GM12872 (cell line): ENCODE data around the gene OPN5.

ENCODE experiments used
- TF ChIP-seq, protein P1 (sequence below): IDR thresholded peaks from 3 replicates; pipeline ENCODE4 v1.5.1; 2011; ENCODE audit warnings: low read depth, mild to moderate bottlenecking, low read length, moderate library complexity; ENCODE audit not compliant: insufficient read depth

The OPN5 gene, protein sequence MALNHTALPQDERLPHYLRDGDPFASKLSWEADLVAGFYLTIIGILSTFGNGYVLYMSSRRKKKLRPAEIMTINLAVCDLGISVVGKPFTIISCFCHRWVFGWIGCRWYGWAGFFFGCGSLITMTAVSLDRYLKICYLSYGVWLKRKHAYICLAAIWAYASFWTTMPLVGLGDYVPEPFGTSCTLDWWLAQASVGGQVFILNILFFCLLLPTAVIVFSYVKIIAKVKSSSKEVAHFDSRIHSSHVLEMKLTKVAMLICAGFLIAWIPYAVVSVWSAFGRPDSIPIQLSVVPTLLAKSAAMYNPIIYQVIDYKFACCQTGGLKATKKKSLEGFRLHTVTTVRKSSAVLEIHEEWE

DNA sequence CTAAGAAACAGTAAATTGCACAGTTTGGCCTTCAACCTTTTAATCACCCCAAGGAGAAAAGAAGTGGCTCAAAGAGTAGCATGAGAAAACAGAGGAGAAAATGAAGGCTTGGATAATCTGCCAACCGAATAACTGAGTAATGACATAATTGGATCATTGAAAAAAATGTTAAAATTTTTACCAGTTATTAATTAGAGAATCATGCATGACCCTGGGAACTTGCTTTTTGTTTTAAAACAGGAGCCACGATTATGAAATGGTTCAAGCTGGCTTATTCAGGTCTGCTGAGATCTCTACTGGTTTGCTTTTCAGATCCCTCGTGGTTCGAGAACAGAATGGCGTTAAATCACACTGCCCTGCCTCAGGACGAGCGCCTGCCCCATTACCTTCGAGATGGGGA lies at the start of gene OPN5:
OPN5 (plus strand) TSS at position 301 of the 400 bp plus-strand sequence; CDS start at position 336, 35 bp downstream.
- TF ChIP-seq, protein P1, sequence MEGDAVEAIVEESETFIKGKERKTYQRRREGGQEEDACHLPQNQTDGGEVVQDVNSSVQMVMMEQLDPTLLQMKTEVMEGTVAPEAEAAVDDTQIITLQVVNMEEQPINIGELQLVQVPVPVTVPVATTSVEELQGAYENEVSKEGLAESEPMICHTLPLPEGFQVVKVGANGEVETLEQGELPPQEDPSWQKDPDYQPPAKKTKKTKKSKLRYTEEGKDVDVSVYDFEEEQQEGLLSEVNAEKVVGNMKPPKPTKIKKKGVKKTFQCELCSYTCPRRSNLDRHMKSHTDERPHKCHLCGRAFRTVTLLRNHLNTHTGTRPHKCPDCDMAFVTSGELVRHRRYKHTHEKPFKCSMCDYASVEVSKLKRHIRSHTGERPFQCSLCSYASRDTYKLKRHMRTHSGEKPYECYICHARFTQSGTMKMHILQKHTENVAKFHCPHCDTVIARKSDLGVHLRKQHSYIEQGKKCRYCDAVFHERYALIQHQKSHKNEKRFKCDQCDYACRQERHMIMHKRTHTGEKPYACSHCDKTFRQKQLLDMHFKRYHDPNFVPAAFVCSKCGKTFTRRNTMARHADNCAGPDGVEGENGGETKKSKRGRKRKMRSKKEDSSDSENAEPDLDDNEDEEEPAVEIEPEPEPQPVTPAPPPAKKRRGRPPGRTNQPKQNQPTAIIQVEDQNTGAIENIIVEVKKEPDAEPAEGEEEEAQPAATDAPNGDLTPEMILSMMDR: no peak

DNA sequence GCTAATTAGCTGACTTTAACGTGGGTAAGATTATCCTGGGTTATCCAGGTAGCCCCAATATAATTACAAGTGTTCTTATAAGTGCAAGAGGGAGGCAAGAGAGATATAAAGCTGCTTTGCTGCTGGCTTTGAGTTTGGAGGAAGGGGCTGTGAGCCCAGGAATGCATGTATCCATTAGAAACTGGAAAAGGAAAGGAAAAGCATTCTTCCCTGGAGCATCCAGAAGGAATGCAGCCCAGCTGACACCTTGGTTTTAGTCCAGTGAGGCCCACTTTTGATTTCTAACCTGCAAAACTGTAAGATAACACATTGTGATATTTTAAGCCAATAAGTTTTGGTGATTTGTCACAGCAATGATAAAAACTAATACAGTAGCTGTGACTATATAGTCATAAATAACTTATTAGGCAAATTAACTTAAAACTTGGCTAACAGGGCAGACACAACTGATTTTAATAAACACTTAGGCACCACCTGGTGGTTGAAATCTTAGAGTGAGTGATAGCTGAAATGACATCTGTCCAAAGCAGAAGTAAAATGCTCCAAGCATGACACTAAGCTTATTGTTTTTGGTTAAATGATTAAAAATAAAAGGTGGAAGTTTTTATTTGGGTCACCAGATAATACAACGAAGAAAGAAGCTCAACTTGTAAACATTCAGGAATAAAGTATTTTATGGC lies 47.8 kb upstream of the OPN5 start:
- TF ChIP-seq, protein P1: peak; percentile 42

DNA sequence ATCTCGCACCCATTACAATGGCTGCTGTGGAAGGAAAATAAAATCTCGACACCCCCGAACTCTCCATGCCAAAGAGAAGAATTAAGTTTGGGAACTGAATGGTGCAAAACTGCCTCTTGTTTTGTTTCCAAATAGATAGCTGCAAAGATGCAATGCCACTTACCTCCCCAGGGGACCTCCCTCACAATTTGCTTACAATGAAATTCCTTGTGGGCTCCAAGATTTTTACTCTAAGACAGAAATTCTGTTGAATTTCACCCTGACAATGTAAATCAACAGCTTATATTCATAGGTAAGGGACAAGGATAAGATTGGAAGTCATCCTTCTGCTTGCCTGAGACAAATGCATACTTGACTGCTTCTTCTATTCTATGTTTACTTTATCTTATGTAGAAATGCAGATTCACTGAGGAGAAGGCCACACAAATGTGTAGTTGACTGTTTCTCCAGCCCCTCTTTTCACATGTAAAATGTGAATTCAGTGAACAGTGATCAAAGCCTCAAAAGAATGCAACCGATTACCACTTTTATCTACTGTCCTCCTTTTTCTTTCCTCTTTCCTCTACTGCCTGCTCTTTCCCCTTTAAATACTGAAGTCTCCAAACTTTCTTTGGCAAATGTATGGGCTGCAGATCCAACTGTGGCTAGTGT lies 46.9 kb upstream of the OPN5 start:
- TF ChIP-seq, protein P1: no peak

DNA sequence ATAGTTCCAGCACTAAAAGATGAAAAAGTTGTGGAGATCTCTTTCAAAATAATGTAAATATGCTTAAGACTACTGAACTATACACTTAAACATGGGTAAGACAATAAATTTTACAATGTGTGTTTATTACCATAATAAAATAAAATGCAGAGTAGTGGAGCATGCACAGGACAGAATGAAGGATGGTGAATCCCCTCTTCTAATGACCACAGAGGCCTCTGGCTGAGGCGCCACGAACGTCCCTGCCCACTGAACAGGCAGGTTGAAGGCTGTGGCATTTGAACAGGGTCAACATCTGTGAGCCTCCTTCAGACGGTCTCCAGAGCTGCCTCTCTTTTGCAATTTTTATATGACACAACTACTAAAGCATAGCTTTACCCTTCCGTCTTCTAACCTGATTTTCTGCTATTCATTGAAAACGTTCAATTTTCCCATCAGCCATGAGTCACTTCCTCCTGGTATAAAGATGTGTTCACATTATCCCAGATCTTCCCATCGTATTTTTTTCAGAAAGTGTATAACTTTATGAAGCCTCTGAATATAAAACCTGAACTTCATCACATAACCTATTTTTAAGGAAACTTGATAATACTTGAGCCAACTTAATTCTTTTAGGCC lies 45.6 kb upstream of the OPN5 start:
- TF ChIP-seq, protein P1: no peak

DNA sequence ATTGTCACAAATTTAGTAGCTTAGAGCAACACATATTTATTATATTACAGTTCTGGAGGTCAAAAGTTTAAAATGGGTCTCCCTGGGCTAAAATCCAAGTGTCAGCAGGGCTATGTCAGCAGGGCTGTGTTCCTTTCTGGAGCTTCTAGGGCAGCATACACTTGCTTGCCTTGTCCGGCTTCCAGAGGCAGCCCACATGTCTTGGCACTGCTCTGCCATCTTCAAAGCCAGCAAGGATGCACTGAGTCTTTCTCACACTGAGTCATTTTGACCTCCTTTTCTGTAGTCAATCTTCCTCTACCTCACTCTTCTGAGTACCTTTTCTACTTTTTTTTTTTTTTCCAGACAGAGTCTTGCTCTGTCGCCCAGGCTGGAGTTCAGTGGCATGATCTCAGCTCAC lies 44.4 kb upstream of the OPN5 start:
- TF ChIP-seq, protein P1: no peak

DNA sequence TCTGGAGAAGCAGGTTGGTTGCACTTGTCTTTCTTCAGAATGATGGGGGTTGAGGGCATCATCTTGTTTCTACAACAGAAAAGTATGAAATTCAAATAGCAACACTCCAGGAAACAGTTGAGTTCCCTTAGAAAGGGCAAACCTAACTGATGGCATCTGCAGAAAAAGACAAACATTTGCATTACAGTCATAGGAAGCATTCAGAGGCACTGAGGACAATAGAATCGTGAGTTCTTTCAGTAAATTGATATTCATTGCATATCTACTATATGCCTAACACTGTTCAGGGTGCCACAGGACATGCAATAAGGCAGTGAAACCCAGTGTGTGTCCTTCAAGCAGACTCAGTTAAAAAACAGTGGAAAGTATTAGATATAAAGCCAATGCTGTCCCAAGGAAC lies 41.1 kb upstream of the OPN5 start:
- TF ChIP-seq, protein P1: no peak

DNA sequence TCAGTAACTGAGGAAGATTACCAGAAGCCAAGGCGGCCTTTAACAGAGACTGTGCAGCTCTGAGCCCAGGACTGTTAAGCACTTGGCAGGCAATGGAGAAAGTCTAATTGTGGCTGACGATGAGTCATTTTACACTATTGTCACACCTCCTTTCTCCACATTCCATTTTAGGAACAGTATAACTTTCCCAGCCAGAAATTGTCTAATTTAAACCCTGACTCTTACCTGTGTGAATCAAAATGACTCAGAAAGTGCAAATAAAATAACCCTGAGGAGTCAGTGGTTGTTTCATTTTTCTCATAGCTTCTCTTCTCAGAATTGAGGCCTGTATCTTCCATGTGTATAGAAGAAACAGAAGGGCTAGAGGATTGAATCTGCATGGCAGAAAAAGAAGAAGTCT lies 40.0 kb upstream of the OPN5 start:
- TF ChIP-seq, protein P1: no peak
